DOHH2 (cell line): ENCODE data around the gene SLC7A7.

Experiments
- EZH2phosphoT487 ChIP-seq: fragments of 200-600 bp; sonication (generic); IDR thresholded peaks from 2 replicates; pipeline ENCODE4 v1.6.1; 2017; ENCODE audit warnings: borderline replicate concordance, mild to moderate bottlenecking, antibody characterized with exemption, low read length, moderate library complexity, mixed read lengths
- TF ChIP-seq, protein P1 (sequence below): fragments of 200-600 bp; sonication (generic); IDR thresholded peaks from one replicate; pipeline ENCODE4 v1.5.1; 2014; ENCODE audit warnings: antibody characterized with exemption, mild to moderate bottlenecking, low read depth, low read length; ENCODE audit not compliant: poor library complexity, severe bottlenecking

DNA sequence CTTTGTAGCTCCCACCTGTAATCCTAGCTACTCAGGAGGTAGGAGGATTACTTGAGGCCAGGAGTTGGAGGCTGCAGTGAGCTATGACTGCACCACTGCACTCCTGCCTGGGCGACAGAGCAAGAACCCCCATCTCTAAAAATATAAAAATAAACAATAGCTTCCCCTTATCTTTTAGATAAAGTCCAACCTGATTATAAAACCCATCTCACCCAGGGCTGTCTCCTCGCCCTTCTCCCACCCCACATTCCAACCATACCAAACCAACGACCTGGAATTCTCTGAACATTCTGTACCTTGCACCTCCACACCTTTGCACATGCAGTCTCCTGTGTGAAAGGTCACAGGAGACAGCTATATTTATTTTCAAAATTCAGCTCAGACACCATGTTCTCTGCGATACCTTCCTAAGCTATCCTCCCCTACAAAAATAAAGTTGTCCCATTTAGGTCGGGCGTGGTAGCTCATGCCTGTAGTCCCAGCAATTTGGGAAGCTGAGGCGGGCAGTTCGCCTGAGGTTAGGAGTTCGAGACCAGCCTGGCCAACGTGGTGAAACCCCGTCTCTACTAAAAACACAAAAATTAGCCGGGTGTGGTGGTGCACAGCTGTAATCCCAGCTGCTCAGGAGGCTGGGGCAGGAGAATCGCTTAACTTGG is 7.7 kb downstream of the SLC7A7 start:
- TF ChIP-seq, protein P1, sequence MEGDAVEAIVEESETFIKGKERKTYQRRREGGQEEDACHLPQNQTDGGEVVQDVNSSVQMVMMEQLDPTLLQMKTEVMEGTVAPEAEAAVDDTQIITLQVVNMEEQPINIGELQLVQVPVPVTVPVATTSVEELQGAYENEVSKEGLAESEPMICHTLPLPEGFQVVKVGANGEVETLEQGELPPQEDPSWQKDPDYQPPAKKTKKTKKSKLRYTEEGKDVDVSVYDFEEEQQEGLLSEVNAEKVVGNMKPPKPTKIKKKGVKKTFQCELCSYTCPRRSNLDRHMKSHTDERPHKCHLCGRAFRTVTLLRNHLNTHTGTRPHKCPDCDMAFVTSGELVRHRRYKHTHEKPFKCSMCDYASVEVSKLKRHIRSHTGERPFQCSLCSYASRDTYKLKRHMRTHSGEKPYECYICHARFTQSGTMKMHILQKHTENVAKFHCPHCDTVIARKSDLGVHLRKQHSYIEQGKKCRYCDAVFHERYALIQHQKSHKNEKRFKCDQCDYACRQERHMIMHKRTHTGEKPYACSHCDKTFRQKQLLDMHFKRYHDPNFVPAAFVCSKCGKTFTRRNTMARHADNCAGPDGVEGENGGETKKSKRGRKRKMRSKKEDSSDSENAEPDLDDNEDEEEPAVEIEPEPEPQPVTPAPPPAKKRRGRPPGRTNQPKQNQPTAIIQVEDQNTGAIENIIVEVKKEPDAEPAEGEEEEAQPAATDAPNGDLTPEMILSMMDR, result no peak
- no peak for TF ChIP-seq EZH2phosphoT487
